VCaP (cell line): ENCODE measurements around the gene CAMK2A.

Experiments used
- H3K27ac ChIP-seq: fragments of 450-650 bp; 2 replicates; pipeline ENCODE4 v1.5.1; 2017
- TF ChIP-seq, protein P1 (sequence below): fragments of 450-650 bp; conservative IDR thresholded peaks from 2 replicates; pipeline ENCODE4 v1.5.1; 2017; ENCODE audit warnings: mild to moderate bottlenecking, moderate library complexity

Gene CAMK2A

DNA sequence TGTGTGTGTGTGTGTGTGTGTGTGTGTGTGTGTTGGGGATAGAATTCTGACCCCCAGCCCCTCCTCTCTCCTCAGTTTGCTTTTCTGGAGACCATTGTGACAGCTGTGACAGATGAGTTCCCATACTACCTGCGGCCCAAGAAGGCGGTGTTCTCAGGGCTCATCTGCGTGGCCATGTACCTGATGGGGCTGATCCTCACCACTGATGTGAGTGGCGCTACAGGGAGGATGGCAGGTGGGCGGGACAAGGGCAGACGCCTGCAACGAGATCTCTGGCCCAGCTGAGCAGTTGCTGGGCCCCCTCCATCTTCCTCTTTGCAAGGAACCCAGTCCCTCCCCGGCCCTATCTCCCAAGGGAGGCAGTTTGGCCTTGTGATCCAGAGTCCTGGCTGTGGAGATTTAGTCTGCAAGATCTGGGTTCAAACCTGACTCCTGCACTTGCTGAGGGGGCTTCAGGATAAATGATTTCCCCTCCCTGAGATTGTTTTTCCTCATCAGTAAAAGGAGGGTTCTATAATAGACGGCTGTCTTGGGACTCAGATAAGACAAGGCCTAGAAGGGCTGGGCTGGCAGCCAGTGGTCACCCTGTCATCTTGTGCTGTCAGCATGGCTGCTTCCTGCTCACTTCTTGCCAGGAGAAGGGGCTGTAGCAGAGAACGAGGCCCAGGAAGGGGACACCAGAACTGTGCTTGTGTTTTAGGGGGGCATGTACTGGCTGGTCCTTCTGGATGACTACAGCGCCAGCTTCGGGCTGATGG lies 85.6 kb downstream of the CAMK2A start:
- no peak overlapping the region for H3K27ac ChIP-seq
- TF ChIP-seq, protein P1, sequence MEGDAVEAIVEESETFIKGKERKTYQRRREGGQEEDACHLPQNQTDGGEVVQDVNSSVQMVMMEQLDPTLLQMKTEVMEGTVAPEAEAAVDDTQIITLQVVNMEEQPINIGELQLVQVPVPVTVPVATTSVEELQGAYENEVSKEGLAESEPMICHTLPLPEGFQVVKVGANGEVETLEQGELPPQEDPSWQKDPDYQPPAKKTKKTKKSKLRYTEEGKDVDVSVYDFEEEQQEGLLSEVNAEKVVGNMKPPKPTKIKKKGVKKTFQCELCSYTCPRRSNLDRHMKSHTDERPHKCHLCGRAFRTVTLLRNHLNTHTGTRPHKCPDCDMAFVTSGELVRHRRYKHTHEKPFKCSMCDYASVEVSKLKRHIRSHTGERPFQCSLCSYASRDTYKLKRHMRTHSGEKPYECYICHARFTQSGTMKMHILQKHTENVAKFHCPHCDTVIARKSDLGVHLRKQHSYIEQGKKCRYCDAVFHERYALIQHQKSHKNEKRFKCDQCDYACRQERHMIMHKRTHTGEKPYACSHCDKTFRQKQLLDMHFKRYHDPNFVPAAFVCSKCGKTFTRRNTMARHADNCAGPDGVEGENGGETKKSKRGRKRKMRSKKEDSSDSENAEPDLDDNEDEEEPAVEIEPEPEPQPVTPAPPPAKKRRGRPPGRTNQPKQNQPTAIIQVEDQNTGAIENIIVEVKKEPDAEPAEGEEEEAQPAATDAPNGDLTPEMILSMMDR: no peak

- TF ChIP-seq, protein P1: no peak
- H3K27ac ChIP-seq: no peak overlapping the region
These were observed 87.1 kb downstream of the CAMK2A start for GRCh38 chr5:150202501-150202900.

DNA sequence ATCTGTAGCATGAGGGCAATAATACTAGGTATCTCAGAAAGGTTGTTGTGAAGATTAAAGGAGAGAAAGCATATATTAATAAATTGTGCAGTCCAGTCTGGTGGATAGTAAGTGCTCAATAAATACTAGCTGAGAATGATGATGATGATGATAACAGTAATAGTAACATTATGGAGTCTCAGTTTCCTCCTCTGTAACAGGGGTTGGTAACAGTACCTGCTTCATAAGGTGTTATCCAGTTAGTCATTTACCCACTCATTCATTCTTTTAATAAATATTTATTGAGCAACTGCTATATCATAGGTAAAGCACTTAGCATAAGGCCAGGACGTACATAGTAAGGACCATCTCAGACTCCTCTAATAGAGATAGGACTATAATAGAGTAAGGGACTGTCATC lies 92.1 kb downstream of the CAMK2A start:
- TF ChIP-seq, protein P1: no peak
- no peak overlapping the region for H3K27ac ChIP-seq

- TF ChIP-seq, protein P1: no peak
- H3K27ac ChIP-seq: no peak overlapping the region
These were observed 92.6 kb downstream of the CAMK2A start for GRCh38 chr5:150196986-150197385.

GRCh38 chr5:150196514-150196913 lies 93.1 kb downstream of the CAMK2A start:
- TF ChIP-seq, protein P1: no peak
- H3K27ac ChIP-seq: no peak overlapping the region

- no peak overlapping the region for H3K27ac ChIP-seq
- TF ChIP-seq, protein P1: no peak
These were observed 93.7 kb downstream of the CAMK2A start for GRCh38 chr5:150195736-150196485.

DNA sequence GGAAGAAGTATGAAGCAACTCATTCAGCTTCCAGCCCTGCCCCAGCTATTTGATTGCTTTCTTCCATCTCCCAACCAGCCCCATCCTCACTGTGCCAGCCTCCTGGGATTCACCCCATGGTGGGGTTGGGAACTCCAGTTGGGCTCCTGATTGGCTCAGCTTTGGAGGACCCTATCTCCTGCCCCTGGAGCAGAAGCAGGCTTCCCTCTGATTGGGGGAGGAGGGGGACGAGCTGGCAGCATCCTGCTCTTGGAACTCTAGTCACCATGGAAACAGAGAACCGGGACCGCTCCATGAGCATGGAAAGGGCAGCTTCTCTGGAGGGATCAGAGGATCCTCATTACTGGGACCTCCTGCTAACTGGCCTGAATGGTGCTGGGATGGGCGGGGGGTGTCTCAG lies 97.1 kb downstream of the CAMK2A start:
- H3K27ac ChIP-seq: no peak overlapping the region
- TF ChIP-seq, protein P1: no peak
